ENCODE results near the gene F8A3. TPM values are rescaled to one million over a fixed set of nuclear protein-coding genes. Genes with fewer than 3 reads are reported as not detected.
"Not testable (repeated sequence)": the region's sequence is repeated elsewhere in the genome, so short reads cannot be mapped to it uniquely, and the experiment has no call there.

Gene F8A3
- not detected for total RNA-seq
- polyA plus RNA-seq = 1 to 10 TPM; 2.9 to 9.8 TPM

DNA sequence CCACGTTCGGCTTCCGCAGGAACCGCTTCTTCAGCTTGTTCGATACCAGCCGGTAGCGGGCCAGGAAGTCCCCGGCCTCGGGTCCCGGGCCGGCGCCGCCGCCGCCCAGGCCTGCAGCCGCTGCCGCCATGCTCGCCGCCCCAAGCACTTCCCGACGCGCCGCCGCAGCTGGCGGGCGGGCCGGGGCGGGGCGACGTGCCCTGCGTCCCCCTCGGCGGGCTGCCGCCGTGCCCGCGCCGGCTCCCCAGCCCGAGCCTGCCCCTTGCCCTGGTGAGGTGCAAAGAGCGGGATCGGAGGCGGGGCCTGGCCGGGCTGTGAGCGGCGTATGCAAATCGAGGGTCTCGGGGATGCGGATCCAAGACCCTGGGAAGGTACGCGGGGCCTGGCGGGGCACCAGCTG is at the start of gene F8A3:
F8A3 (minus strand) TSS at position 150 of the 400 bp plus-strand sequence; CDS start at position 130, 20 bp downstream.
- H3K27me3 Mint-ChIP-seq; POLR2A ChIA-PET (ENCODE audit: partially characterized antibody); H3K36me3 Mint-ChIP-seq; H3K27ac ChIP-seq (ENCODE audit: low read depth, low read length); H3K4me3 ChIP-seq (ENCODE audit: low read length in 2 of 2); CTCF ChIA-PET (ENCODE audit: partially characterized antibody); H3K36me3 ChIP-seq (ENCODE audit: insufficient read depth, low read length); H3K4me1 ChIP-seq (ENCODE audit: insufficient read depth, low read length); H3K4me1 Mint-ChIP-seq; DNase-seq; H3K4me3 Mint-ChIP-seq; H3K9me3 ChIP-seq (ENCODE audit: control insufficient read depth in 1 of 2, low read length in 2 of 2); H3K27ac Mint-ChIP-seq; H3K27me3 ChIP-seq (ENCODE audit: insufficient read depth, low read length); H3K9me3 Mint-ChIP-seq; intact Hi-C loops (cut with micrococcal nuclease): not testable (repeated sequence)

DNA sequence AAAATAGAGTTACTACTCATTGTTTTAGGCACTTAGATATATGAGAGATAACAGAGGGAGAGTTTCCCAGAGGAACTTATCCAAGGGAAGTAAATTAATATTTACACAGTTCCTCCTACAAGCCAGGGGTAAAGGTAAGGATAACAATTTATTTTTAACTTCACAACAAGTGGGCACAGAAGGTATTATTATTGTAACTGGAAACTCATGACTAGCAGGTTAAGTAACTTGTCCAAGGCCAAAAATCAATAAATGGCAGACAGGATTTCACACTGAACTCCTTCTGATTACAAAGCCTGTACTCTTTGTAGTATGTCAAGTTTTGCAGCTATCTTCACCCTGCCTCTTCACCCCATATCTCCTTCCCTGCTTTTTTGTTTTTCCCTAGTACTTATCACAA is 46.9 kb upstream of the F8A3 start:
- H3K36me3 ChIP-seq (ENCODE audit: insufficient read depth, low read length) = no peaks in the 10 kb centered on the region
- H3K4me1 ChIP-seq (ENCODE audit: insufficient read depth, low read length) = no peaks in the 10 kb centered on the region
- no peaks in the 10 kb centered on the region for H3K27me3 ChIP-seq (ENCODE audit: insufficient read depth, low read length)
- CTCF ChIA-PET (ENCODE audit: partially characterized antibody) = no interaction called here
- Mint-ChIP-seq H3K4me3 (no peak overlapping the region), H3K9me3 (peaks cover 0 to 3% (median 0%) of the 10 kb centered on the region in 8 donors), H3K4me1 (no peaks in the 10 kb centered on the region), H3K36me3 (peaks cover 15 to 27% of the 10 kb centered on the region in 2 donors), H3K27ac (no peak overlapping the region), H3K27me3 (no peaks in the 10 kb centered on the region)
- H3K4me3 ChIP-seq (ENCODE audit: low read length in 2 of 2) = no peak overlapping the region
- no peak for DNase-seq
- intact Hi-C loops (cut with micrococcal nuclease) = no loop called here
- no peaks in the 10 kb centered on the region for H3K9me3 ChIP-seq (ENCODE audit: control insufficient read depth in 1 of 2, low read length in 2 of 2)
- no peak overlapping the region for H3K27ac ChIP-seq (ENCODE audit: low read depth, low read length)
- POLR2A ChIA-PET (ENCODE audit: partially characterized antibody) = no interaction called here

DNA sequence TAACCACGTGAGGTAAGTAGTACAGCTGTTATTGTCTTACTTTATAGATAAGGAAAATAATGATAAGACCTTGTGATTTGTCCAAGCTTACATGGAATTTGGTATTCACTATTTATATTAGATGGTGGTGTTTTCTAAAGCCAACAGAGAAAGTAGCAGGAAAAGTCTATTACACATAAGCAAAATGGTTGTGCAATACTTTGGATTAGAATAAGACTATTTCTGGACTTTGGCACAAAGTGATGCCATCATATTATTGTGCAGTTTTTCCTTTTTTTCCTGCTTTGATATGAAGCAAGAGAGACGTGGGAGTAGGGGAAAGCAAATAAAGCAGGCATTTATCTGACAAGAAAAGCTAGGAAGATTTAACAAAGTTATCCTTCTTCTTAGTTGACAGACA is 36.7 kb upstream of the F8A3 start:
- H3K4me3 Mint-ChIP-seq; H3K27me3 Mint-ChIP-seq; H3K36me3 ChIP-seq (ENCODE audit: insufficient read depth, low read length); DNase-seq; CTCF ChIA-PET (ENCODE audit: partially characterized antibody); H3K36me3 Mint-ChIP-seq; H3K9me3 Mint-ChIP-seq; H3K27ac ChIP-seq (ENCODE audit: low read depth, low read length); H3K27ac Mint-ChIP-seq; H3K9me3 ChIP-seq (ENCODE audit: control insufficient read depth in 1 of 2, low read length in 2 of 2); intact Hi-C loops (cut with micrococcal nuclease); H3K4me1 ChIP-seq (ENCODE audit: insufficient read depth, low read length); POLR2A ChIA-PET (ENCODE audit: partially characterized antibody); H3K27me3 ChIP-seq (ENCODE audit: insufficient read depth, low read length); H3K4me1 Mint-ChIP-seq; H3K4me3 ChIP-seq (ENCODE audit: low read length in 2 of 2): not testable (repeated sequence)

DNA sequence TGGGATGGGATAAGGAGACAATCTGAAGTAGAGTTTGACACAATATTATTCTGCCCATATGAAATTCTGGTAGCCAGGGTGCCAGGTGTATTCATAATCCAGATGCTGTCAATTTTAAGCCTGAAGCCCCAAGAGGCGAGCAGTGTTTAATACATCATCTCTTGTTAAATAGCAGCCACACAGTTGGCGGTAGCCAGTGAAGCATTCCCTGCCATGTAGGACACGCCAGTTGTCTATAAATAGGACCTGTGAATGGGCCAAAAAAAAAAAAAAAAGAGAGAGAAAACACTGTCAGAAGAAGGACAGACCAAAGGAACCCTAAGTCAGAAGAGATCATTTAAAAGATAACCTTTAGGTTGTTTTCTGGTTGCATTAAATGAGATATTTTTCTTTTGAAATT is 33.0 kb upstream of the F8A3 start:
- H3K9me3 ChIP-seq (ENCODE audit: control insufficient read depth in 1 of 2, low read length in 2 of 2); intact Hi-C loops (cut with micrococcal nuclease); H3K27me3 ChIP-seq (ENCODE audit: insufficient read depth, low read length); CTCF ChIA-PET (ENCODE audit: partially characterized antibody); DNase-seq; H3K9me3 Mint-ChIP-seq; H3K4me3 ChIP-seq (ENCODE audit: low read length in 2 of 2); H3K27me3 Mint-ChIP-seq; H3K4me1 Mint-ChIP-seq; H3K27ac Mint-ChIP-seq; H3K27ac ChIP-seq (ENCODE audit: low read depth, low read length); H3K4me3 Mint-ChIP-seq; H3K4me1 ChIP-seq (ENCODE audit: insufficient read depth, low read length); H3K36me3 Mint-ChIP-seq; POLR2A ChIA-PET (ENCODE audit: partially characterized antibody); H3K36me3 ChIP-seq (ENCODE audit: insufficient read depth, low read length): not testable (repeated sequence)

DNA sequence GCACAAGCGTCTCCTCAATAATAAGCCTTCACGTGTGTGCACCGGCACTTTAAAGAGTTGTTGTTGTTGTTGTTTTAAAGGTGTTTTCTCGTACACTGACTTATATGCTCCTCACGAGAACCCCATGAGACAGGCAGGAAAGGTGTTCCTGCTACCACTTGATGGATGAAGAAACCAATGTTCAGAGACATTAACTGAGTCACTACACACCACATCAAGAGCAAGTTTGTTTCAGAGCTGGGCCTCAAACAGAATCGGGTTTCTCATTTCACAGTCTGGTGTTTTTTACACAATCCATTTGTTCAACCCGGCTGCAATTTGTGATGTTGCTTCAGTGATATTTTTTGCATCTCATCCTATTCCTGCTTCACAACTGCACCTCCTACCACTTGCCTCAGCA is 18.7 kb upstream of the F8A3 start:
- H3K9me3 ChIP-seq (ENCODE audit: control insufficient read depth in 1 of 2, low read length in 2 of 2); POLR2A ChIA-PET (ENCODE audit: partially characterized antibody); H3K4me1 Mint-ChIP-seq; H3K36me3 ChIP-seq (ENCODE audit: insufficient read depth, low read length); H3K4me3 Mint-ChIP-seq; DNase-seq; H3K27ac ChIP-seq (ENCODE audit: low read depth, low read length); H3K4me3 ChIP-seq (ENCODE audit: low read length in 2 of 2); H3K27me3 ChIP-seq (ENCODE audit: insufficient read depth, low read length); H3K27ac Mint-ChIP-seq; H3K4me1 ChIP-seq (ENCODE audit: insufficient read depth, low read length); H3K9me3 Mint-ChIP-seq; H3K27me3 Mint-ChIP-seq; CTCF ChIA-PET (ENCODE audit: partially characterized antibody); intact Hi-C loops (cut with micrococcal nuclease); H3K36me3 Mint-ChIP-seq: not testable (repeated sequence)

- DNase-seq; H3K9me3 ChIP-seq (ENCODE audit: control insufficient read depth in 1 of 2, low read length in 2 of 2); H3K27me3 ChIP-seq (ENCODE audit: insufficient read depth, low read length); H3K36me3 Mint-ChIP-seq; H3K9me3 Mint-ChIP-seq; H3K27ac ChIP-seq (ENCODE audit: low read depth, low read length); CTCF ChIA-PET (ENCODE audit: partially characterized antibody); H3K4me1 ChIP-seq (ENCODE audit: insufficient read depth, low read length); H3K4me3 Mint-ChIP-seq; H3K4me1 Mint-ChIP-seq; H3K36me3 ChIP-seq (ENCODE audit: insufficient read depth, low read length); H3K4me3 ChIP-seq (ENCODE audit: low read length in 2 of 2); intact Hi-C loops (cut with micrococcal nuclease); POLR2A ChIA-PET (ENCODE audit: partially characterized antibody); H3K27ac Mint-ChIP-seq; H3K27me3 Mint-ChIP-seq: not testable (repeated sequence)
Measured at GRCh38 chrX:155466269-155466938, 8.0 kb upstream of the F8A3 start.

DNA sequence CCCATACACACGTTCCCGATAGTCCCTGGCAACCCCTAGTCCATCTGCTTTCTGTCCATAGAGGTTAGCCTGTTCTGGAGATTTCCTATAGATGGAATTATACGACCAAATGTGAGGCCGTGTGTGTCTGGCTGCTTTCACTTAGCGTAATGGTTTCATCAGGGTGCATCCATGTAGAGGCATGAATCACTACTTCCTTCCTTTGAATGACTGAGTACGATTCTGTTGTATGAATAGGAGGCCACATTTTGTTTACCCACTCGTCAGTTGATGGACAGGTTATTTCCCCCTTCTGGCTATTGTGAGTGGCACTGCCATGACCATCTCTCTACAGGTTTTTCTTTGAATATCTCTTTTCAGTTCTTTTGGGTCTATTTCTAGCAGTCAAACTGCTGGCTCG is 2.1 kb upstream of the F8A3 start:
- H3K27me3 ChIP-seq (ENCODE audit: insufficient read depth, low read length); H3K4me1 ChIP-seq (ENCODE audit: insufficient read depth, low read length); H3K4me1 Mint-ChIP-seq; DNase-seq; H3K4me3 ChIP-seq (ENCODE audit: low read length in 2 of 2); H3K9me3 ChIP-seq (ENCODE audit: control insufficient read depth in 1 of 2, low read length in 2 of 2); CTCF ChIA-PET (ENCODE audit: partially characterized antibody); H3K9me3 Mint-ChIP-seq; H3K4me3 Mint-ChIP-seq; POLR2A ChIA-PET (ENCODE audit: partially characterized antibody); H3K27ac Mint-ChIP-seq; H3K27me3 Mint-ChIP-seq; H3K36me3 ChIP-seq (ENCODE audit: insufficient read depth, low read length); intact Hi-C loops (cut with micrococcal nuclease); H3K36me3 Mint-ChIP-seq; H3K27ac ChIP-seq (ENCODE audit: low read depth, low read length): not testable (repeated sequence)

DNA sequence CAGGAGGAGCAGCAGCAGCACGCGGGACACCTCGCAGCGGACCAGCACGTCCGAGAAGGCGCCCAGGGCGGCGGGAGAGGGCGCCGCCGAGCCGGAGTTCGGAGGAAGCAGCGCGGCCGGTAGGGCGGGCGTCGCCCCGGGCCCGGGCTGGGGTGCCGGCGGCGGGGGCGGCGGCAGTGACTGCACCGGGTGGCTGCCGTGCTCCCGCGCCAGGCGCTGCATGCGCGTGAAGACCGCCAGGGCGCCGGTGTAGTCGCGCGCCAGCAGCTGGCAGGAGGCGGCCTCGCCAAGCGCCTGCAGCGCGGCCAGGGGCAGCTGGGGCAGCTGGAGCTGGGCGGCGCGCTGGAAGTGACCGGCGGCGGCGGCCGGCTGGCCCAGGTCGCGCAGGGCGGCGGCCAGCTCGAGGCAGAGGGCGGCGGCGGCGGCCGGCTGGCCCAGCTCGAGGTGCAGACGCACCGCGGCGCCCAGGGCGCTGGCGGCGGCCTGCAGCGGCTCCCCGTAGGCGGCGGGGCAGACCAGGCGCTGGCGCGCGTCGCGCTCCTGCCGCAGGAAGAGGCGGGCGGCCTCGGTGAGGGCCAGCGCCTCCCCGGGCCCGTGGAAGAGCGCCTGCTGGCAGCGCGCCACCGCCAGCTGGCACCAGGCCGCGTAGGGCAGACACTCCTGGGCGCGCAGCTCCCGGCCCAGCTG is 516 bp downstream of the F8A3 start:
- POLR2A ChIA-PET (ENCODE audit: partially characterized antibody) = not testable (repeated sequence)

More for the DNA sequence above, 516 bp downstream of the F8A3 start:
- H3K9me3 ChIP-seq (ENCODE audit: control insufficient read depth in 1 of 2, low read length in 2 of 2); H3K4me1 ChIP-seq (ENCODE audit: insufficient read depth, low read length); H3K27ac ChIP-seq (ENCODE audit: low read depth, low read length); intact Hi-C loops (cut with micrococcal nuclease); DNase-seq; H3K27me3 ChIP-seq (ENCODE audit: insufficient read depth, low read length); H3K4me3 ChIP-seq (ENCODE audit: low read length in 2 of 2); H3K9me3 Mint-ChIP-seq; H3K27ac Mint-ChIP-seq; H3K36me3 Mint-ChIP-seq; H3K4me1 Mint-ChIP-seq; H3K27me3 Mint-ChIP-seq; CTCF ChIA-PET (ENCODE audit: partially characterized antibody); H3K4me3 Mint-ChIP-seq; H3K36me3 ChIP-seq (ENCODE audit: insufficient read depth, low read length): not testable (repeated sequence)
